CD4-positive, alpha-beta T cell treated with Interleukin-17A for 4 hours (primary cell): Measurements from ENCODE around the gene ENAH.
"Not testable (repeated sequence)": the region's sequence is repeated elsewhere in the genome, so short reads cannot be mapped to it uniquely, and the experiment has no call there.

ENCODE experiments used
- DNase-seq: peaks from one replicate; pipeline ENCODE4 v3.0.0-alpha.2; 2020; ENCODE audit warnings: mixed read lengths

Gene ENAH

DNA sequence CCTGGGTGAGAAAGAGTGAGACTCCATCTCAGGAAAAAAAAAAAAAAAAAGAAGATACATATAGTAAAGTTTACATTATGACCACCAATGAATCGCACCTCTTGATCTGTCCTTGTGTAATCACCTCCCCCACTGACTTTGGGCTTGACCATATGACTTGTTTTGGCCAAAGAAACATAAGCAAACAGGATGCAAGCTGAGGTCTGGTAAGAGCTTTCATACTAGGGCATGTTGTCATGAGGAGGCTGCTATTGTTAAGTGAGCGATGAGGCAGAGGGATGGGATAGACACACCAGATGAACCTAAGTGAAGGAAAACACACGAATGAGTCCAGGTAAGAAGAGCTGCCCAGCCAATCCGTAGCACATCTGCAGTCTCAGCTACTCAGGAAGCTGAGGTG lies 10.7 kb downstream of the ENAH start:
- DNase-seq, result no peak

DNA sequence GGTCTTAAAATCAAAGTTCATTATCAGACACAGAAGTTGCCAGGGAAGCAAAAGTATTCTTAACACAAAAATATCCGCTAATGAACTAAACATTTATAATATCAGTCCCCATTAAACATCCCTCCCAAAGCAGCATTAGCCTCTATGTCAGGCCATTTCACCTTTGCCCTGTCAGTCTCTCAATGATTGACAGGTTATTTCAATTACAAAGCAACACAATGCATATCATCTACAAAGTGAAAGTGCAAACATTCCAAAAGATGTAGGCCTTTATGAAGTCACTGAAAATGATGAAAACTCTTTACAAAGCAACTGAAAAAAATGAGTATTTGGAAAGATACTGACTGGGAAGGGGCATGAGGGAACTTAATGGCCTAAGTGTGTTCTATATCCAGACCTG lies 14.1 kb downstream of the ENAH start:
- no peak for DNase-seq

DNA sequence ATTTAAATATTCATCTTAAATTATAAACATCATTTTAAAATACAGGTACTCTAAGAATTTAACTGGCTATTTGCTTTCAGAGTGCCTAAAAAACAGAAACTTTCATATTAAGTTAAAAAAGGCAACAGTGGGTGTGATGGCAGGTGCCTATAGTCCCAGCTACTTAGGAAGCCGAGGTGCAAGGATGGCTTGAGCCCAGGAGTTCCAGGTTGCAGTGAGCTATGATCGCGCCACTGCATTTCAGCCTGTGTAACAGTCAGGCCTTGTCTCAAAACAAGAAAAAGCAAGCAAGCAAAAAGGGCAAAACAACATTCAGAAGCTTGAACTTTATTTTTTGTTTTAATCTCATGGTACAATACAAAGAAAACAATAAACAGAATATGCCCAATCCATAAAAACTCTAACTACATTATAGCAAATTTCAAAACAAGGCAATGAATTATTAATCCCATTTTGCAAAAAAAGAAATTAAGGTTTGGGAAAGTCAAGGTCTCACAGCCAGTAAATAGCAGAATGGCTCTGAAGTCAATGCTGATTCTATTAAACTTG lies 15.2 kb downstream of the ENAH start:
- DNase-seq, result no peak

DNA sequence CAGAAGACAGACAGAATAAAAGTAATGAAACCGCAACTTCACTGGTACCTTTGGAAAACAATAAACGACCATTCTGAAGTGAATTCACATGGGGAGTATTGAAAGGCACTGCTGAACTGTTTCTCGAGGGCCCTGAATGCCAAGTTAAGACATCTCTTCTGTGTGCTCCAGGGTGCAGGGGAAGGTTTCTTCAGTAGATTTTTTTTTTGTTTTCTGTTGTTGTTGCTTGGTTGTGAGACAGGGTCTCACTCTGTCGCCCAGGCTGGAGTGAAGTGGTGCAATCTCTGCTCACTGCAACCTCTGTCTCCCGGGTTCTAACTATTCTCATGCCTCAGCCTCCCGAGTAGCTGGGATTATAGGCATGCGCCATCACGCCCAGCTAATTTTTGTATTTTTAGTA lies 15.9 kb downstream of the ENAH start:
- DNase-seq, result not testable (repeated sequence)

DNA sequence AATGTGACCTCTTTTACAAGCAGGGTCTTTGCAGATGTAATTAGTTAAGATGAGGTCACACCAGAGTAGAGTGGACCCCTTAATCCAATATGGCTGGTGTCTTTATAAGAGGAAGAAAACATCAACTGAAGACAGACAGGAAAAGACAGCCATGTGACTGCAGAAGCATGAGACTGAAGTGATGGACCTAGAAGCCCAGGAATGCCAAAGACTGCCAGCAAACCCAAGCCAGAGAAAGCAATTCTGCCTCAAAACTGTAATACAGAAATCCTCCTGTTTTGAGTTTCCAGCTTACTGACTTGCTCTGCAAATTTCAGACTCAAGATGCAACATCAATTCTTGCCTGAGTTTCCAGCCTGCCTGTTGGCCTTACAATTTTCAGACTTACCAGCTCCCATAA lies 17.3 kb downstream of the ENAH start:
- DNase-seq, result no peak

DNA sequence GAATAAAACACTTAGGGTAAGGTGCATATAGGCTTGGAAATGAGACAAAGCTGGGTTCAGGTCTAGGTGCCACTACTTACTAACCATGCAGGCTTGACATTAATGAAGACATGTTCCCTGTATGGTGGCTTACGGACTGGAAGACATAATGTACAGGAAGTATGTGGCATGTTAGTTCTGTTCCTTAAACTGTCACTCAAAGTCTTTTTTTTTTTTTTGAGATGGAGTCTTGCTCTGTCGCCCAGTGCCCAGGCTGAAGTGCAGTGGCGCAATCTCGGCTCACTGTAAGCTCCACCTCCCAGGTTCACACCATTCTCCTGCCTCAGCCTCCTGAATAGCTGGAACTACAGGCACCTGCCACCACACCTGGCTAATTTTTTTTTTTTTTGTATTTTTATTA lies 20.1 kb downstream of the ENAH start:
- not testable (repeated sequence) for DNase-seq

DNA sequence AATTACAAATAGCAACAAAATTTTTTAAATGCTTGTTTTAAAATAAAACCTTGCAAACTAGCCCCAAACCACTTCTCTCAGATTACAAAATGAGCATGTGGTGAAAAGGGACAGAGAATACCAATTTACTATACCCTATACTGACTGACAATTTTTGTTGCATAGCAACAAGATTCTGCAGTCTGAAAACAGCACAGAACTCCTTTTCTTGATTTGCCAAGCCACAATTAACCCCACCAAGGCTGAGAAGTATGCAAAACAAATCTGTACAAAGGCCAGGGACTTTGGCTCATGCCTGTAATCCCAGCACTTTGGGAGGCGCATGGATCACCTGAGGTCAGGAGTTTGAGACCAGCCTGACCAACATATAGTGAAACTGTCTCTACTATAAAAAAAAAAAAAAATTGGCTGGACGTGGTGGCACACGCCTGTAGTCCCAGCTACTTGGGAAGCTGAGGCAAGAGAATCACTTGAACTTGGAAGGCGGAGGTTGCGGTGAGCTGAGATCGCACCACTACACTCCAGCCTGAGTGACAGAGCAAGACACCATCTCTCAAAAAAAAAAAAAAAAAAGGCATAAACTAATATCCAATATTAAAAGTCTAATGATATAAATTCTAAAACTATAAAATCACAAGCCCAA lies 21.8 kb downstream of the ENAH start:
- DNase-seq, result no peak

DNA sequence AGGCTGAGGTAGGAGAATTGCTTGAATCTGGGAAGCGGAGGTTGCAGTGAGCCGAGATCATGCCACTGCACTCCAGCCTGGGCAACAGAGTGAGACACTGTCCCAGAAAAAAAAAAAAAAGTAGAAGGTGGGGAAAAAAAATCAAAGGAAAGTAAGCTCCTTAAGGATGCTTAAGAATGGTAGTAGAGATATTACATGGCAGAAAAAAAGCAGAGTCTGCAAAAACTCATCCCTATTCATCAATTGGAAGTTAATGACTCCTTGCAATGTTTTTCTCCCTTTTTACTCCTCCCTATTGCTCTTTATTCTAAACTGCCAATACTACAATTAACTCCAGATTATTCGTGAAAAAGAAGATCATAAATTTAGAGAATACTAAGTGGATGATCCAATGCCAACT lies 23.4 kb downstream of the ENAH start:
- no peak for DNase-seq

DNA sequence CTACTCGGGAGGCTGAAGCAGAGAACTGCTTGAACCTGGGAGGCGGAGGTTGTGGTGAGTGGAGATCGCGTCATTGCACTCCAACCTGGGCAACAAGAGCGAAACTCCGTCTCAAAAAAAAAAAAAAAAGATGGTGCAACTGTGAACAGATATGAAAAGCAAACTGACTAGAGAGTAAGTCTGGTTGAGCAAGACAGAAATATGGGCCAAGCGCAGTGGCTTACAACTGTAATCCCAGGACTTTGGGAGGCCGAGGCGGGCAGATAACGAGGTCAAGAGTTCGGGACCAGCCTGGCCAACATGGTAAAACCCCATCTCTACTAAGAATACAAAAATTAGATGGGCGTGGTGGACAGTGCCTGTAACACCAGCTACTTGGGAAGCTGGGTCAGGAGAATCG lies 24.1 kb downstream of the ENAH start:
- DNase-seq, result not testable (repeated sequence)

DNA sequence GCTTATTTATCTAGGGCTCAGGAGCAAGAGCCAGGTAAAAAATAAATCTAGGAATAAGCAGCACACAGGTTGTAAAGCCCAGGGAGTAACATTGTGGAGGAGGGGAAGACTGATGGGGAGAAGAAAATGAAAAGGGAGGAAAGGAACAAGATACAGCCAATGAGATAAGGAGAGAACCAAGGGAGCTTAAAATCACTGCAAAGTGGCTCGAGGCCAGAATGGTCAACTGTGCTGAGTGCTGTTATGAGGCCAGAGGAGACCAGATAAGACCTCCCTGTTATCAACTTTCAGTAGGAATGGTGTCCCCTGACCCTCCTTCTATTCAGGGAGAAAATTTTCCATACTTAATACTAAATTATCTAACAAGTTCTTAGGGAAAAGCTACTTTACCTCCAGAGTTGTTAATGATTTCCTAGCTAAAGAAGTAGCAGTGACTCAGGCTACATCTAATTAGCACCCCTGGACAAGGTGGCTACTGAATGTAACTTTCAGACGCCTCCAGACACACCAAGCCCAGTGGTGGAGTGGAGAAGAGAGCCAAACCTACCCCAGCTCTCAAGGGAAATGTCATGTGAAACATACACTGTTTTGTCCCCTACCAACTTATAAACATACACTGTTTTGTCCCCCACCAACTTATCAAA lies 25.5 kb downstream of the ENAH start:
- DNase-seq, result no peak

DNA sequence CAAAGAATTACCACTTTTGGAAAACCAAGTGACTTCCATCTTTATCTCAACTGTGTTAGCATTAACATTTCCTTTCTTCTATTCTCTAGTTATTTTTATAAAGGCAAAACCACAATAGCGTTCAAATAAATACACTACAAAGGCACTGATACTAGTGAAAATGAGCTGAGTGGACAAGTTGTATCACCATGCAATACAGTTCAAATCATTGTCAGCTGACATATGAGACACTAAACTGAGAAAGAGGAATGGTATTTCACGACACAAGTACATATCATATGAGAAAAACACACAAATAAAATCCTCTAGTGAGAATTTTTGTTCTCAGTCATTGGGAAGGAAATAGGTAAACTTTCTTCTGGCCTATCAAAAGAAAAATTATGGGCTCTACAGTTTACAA lies 26.2 kb downstream of the ENAH start:
- DNase-seq, result no peak

DNA sequence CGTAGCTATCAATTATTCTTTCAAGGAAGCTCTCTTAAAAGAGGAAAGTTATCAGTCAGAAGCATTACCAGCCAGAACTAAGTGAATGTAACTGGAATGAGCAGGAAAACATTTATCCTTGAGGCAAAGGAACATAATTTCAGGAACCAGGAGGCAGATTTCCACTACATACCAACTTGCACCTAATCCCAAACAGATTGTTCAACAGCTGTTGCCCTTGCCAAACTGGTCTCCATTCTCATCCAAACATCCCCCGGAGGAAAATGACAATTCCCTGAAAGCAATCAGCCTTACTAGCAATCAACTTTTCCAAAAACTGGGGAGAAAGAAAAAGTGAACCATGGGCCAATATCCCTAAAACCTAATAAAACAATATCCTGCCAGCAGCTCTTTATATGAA lies 35.0 kb downstream of the ENAH start:
- no peak for DNase-seq

DNA sequence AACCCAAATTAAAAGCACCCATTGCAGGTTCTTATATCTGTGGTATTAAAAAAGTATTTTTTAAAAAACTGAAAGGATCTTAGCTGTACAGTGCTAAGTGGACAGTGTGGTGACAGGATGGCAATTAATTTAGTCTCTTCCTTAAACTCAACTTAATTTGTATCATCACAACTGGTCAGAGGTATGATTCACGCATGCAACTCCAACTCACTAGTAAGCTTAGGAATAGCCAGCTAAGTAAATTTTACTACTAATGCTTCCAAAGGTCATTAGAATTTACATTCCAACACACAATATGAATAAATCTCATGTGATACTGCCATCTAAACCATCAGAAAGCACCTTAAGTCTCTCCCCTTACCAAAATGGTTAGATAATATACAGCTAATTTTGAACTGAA lies 35.4 kb downstream of the ENAH start:
- DNase-seq, result no peak

DNA sequence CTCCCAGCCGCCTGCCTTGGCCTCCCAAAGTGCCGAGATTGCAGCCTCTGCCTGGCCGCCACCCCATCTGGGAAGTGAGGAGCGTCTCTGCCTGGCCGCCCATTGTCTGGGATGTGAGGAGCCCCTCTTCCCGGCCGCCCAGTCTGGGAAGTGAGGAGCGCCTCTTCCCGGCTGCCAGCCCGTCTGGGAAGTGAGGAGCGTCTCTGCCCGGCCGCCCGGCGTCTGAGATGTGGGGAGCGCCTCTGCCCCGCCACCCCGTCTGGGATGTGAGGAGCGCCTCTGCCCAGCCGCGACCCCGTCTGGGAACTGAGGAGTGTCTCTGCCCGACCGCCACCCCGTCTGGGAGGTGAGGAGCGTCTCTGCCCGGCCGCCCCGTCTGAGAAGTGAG lies 37.5 kb downstream of the ENAH start:
- DNase-seq, result not testable (repeated sequence)

DNA sequence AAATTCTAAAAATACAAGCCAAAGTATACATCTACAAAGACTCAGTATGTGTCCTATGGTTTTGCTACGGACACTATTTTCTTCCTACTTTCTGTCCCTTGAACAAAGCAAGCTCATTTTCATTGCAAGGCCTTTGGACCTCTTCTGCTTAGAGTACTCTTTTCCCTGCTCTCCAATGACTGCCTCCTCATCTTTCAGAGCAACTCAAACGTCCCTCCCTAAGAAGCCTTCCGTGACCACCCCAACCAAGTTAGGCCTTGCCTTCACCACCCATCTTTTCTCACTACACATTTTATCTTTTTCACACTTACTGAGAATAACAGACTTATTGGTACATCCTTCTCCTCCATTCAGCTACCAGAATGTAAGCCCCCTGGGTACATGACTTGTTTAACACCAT lies 39.9 kb downstream of the ENAH start:
- DNase-seq, result no peak

DNA sequence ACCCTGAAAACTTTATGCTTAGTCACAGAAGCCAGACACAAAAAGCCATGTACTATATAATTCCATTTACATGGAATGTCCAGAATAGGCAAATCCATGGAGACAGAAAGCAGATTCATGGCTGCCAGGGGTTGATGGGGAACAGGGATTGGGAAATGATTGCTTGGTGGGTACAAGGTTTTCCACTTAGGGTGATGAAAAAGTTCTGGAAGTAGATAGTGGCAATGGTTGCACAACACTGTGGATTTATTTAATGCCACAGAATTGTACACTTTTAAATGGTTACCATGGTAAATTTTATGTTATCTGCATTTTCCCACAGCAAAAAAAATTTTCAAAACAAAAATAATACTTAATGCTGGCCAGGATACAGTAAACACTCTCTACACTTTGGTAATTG lies 40.6 kb downstream of the ENAH start:
- no peak for DNase-seq

DNA sequence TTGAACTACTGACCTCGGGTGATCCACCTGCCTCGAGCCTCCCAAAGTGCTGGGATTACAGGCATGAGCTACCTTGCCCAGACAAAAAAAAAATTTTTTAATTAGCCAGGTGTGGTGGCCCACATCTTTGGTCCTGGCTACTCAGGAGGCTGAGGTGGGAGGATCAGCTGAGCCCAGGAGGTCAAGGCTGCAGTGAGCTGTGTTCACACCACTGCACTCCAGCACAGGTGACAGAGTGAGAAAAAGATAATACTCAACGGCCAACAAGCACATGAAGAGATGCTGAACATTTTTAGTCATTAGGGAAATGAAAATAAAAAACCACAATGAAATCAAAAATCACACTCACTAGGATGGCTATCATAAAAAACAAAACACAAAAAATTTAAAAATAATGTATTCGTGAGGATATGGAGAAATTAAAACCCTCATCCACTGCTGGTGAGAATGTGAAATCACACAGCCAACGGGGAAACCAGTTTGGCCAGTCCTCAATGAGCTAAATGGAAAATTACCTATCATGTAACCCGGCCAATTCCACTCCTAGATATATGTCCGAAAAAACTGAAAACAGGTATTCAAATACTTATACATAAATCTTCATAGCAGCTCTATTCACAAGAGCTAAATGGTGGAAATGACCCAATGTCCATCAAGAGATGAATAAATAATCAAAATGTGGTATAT lies 41.2 kb downstream of the ENAH start:
- DNase-seq, result no peak

DNA sequence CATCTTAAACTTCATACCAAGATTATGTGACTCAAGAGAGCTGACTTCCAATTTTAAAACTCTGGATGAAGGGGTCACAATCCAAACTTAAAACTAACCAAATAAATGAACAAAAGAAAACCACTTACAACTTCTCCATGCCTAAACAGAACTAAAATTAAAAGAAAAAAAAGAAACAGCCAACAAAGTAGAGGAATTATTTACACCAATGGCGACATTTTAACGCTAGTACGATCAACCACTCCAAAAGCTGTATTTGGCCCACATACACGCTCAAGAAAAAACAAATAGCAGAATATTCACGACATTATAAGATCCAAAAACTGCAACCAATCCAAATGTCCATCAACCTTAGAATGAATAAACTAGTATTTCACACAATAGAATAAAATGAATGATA lies 42.4 kb downstream of the ENAH start:
- DNase-seq, result no peak

DNA sequence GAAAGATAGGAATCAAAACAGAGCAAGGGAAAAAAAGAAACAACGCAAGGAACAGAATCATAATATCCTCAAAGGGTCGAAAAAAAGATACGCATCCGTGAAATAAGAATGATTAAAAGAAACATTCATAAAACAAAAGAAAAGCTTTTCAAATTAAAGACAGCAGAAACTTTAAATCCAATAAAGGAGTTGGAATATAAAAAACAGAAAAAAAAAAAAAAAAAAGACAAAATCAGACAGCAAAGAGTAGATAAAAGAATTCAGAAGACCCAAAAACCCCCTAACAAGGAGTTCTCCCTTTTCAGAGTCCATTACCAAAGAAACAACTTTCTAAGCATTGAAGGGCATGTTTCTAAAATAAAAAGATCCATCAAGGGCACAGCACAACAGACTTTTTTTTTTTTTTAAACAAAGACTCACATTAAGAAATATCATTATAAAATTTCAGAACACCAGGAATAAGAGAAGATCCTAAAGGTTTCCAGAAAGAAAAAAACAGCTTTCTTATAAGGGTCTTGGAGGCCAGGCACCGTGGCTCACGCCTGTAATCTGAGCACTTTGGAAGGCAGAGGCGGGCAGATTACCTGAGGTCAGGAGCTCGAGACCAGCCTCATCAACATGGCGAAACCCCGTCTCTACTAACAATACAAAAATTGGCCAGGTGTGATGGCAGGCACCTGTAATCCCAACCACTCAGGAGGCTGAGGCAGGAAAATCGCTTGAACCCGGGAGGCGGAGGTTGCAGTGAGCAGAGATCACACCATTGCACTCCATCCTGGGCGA lies 44.7 kb downstream of the ENAH start:
- no peak for DNase-seq

DNA sequence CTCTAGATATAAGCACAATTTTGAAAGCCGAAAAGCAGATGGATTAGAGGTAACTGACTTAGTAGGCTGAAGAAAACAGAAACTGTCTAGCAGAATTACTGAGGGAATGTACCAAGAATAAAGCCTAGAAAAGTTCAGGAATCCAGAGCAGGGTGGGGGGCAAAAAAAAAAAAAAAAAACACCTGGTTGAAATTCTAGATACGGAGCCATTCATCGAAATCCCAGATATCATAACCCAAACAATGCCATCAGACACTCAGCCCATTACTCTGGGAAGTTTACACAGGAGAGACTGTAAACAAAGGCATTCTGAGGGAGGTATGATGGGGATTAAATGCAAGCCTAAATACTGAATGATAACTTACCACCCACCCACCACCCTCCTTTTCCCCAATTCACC lies 45.6 kb downstream of the ENAH start:
- DNase-seq, result no peak

DNA sequence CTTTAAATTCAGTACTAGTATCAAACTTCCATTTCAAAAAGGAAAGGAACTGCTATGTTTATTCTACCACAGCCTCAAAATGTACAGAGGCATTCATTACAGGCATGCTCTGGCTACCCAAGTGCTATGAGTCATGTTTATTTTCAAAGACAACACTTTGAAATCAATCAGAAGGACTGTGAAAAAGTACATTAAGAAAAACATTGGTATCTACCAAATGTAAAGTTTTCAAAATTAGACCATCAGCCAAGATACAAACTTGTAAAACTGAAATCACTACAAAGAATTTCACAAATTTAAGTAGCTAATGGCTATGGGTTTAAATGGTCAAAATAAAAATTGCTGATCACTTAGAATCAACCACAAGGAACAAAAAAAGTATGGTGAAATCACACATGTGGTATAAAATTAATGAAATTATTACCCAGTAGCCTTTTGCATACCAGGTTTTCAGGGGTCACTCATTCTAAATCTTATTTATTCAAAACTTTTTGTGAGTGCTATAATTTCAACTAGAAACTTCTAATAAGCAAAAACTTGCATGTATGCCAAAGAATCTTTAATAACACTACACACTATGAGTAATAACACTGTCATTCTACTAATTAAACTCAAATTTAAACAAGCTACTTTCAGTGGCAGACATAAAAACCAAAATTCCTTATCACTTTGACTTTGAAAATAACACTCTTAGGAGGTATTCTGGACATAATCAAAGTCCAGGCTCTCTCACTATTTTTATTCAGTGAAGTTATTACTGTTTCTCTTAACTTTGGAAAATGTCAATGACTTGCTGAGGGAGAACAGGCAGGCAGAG lies 49.2 kb downstream of the ENAH start:
- DNase-seq, result no peak

DNA sequence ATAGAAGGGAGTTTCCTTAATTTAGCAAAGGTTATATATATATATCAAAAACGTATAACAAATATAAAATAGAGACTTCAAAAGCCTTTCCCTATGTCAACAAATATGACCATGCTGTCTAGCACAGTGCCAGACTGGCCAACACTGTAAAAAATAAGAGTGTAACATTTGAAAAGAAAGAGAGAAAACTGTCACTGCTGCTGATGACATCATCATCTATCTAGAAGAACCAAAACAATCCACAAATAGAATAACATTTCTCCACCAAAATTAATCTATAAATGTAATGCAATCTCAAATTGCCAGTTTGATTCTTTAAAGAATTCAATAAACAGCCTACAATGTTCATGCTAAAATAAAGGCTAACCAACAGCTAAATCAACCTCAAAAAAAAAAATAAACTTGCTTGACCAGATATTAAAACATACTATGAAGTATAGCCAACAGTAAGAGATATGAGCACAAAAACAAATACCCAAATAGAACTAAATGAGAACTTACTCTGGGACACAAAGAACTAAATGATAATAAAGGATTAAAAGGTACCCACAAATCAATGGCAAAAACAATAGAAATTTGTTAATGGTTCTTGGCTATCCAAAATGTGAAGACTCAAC lies 50.2 kb downstream of the ENAH start:
- DNase-seq, result no peak
